C4-2B (cell line): Measurements from ENCODE around the gene MSL3B.
A peak's percentile ranks its signal among the peaks of the same experiment; 100 is the strongest.

Experiments
- H3K27ac ChIP-seq: fragments of 450-650 bp; 2 replicates; pipeline ENCODE4 v1.5.1; 2017
- ZFX ChIP-seq: fragments of 450-650 bp; IDR thresholded peaks from 2 replicates; pipeline ENCODE4 v1.6.1; 2017
- TF ChIP-seq, protein P1 (sequence below): fragments of 450-650 bp; conservative IDR thresholded peaks from 2 replicates; pipeline ENCODE4 v1.5.1; 2017; ENCODE audit warnings: mild to moderate bottlenecking

The MSL3B gene

DNA sequence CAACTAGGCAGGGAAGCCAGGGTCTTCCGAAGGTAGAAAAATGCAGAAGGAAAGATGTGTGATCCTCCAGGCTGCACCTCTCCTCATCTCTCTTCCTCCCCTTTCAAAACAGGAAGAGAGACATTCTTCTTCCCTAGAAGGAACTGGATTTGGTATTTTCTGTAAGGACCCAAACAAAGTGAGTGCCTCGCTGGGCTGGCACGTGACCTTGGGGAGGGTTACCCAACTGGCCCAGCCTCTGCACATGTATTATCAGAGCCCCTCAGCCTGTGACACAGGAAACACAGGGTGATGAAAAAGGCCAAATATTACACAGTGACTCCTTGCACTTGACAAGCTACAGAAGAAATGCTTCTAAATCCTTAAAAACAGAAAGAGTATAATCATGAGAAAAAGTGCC, 16.1 kb downstream of the MSL3B start:
- H3K27ac ChIP-seq, result 0 out of 2 replicates have a peak overlapping the region, but pooled peaks have one; percentile 9
- TF ChIP-seq, protein P1, sequence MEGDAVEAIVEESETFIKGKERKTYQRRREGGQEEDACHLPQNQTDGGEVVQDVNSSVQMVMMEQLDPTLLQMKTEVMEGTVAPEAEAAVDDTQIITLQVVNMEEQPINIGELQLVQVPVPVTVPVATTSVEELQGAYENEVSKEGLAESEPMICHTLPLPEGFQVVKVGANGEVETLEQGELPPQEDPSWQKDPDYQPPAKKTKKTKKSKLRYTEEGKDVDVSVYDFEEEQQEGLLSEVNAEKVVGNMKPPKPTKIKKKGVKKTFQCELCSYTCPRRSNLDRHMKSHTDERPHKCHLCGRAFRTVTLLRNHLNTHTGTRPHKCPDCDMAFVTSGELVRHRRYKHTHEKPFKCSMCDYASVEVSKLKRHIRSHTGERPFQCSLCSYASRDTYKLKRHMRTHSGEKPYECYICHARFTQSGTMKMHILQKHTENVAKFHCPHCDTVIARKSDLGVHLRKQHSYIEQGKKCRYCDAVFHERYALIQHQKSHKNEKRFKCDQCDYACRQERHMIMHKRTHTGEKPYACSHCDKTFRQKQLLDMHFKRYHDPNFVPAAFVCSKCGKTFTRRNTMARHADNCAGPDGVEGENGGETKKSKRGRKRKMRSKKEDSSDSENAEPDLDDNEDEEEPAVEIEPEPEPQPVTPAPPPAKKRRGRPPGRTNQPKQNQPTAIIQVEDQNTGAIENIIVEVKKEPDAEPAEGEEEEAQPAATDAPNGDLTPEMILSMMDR, result no peak
- TF ChIP-seq ZFX, result no peak

DNA sequence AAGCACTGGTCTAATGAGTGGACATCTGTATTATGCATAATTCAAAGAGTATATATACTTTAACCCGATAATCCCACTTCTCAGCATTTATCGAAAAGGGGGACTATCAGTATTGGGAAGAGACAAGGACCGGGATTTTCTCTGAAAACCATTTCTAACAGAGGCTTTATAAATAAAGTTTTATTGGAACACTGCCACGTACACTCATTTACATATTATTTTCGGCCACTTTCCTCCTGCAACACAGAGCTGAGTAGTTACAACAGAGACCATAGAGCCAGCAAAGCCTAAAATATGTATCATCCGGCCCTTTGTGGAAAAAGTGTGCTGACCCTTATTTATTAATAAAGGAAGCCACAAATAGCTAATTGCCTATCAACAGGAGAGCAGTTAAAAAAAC, 17.0 kb downstream of the MSL3B start:
- TF ChIP-seq, protein P1, result no peak
- no peak for TF ChIP-seq ZFX
- H3K27ac ChIP-seq, result no peak overlapping the region

DNA sequence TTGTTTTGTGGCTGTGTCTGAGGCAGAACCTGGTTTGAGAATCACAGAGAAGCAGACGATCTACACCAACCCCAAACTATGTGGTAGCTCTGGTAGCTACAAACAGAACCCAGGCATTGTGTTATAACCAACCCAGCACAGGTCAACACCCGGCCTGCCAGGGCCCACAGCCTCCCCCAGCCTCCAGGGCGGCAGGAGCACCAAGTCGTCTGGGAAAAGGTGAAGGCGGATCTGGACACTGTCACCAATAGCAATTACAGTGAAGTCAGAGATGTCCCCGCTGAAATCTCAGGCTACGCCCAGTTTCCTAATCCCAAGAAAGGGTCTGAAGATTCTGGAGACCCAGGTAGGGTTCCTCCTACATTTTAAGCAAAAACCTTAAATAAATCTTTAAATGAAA, 17.4 kb downstream of the MSL3B start:
- no peak overlapping the region; the same call in 1 of the 2 replicates for H3K27ac ChIP-seq
- TF ChIP-seq, protein P1, result no peak
- no peak for TF ChIP-seq ZFX

DNA sequence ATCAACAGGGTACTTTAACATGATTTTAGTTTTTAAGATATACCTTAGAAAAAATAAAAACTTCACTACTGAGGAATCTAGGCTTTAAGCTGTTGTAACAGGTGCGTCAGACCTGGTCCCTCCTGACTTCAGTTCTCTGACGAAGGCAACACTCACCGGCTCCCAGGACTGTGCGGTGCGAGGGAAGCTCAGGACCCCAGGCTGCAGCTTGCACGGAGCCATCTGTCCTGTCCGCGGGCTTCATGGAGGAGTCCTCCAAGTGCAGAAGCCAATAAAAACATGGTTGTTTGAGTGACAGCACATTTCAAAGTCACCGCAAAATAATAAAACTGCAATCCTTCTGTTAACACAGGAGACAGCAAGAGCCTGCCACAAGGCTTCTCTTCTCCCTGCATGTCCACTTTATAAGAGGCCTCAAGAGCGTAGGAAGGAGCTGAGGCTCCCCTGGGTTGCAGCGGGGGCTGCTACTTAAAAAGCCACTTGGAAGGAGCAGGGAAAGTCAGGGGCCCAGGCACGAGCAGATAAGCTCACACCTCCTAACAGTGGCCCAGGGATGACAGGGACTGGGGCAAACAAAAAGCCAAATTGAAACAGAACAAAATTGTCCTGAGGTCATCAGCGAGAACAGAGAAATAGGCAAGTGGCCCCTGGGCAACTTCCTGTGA, 18.4 kb downstream of the MSL3B start:
- H3K27ac ChIP-seq, result no peak overlapping the region; the same call in 1 of the 2 replicates
- TF ChIP-seq ZFX, result no peak
- TF ChIP-seq, protein P1, result no peak

DNA sequence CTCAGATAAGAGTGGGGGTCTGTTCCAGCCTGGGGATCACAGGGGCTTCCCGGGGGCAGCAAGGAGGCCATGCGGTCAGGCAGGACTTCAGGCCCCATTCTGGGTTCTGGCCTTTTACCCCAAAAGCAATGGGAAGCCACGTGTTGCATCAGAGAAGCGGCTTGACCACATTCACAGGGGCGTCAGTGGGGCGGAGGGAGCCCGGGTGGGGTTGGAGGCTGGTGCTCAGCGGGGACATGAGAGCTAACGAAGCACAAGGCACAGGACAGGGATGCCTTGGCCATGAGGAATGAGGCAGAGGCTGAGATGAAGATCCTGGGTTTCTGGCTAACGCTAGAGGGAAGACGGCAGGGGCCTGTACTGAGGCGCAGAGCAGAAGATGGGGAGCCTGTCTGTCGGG, 19.9 kb downstream of the MSL3B start:
- no peak overlapping the region for H3K27ac ChIP-seq
- no peak for TF ChIP-seq ZFX
- TF ChIP-seq, protein P1, result no peak

DNA sequence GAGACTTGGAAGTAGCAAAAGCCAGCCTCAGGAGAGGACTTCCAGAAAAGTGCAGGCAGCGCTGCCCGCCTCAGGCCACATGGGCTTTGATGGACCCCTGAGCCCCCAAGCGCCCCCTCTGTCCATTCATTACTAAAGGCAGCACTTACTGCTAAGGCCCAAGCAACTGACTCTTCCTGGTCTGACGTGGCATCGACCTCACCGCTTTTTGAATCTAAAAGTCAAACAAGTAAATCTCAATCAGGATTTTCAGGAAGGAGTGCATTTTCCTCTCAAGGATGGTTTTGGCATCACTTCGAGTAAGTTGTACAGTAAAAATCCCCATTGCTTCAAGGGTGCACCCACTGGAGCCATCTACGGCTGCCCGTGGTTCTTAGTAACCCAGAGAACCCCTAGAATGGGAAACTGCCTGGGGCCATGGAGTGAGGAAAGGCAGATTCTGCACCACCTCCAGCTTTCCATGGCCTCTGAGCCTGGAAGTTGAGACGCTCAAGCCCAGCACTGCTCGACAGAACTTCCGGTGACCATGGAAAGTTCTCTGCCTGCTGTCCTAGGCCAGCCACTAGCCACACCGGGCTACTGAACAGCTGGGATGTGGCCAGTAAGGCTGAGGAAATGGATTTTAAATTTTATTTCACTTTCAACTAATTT, 20.8 kb downstream of the MSL3B start:
- no peak for TF ChIP-seq ZFX
- TF ChIP-seq, protein P1, result no peak
- no peak overlapping the region; the same call in 1 of the 2 replicates for H3K27ac ChIP-seq
